Stimulated activated CD8-positive, alpha-beta memory T cell treated with anti-CD3 and anti-CD28 coated beads, Interleukin-15, amount 100 ng/mL, for 1 hour (primary cell): ENCODE measurements around the gene AKR1B15.
"Not testable (repeated sequence)": the region's sequence is repeated elsewhere in the genome, so short reads cannot be mapped to it uniquely, and the experiment has no call there.

ENCODE experiments used
- DNase-seq: peaks from one replicate; pipeline ENCODE4 v3.0.0-alpha.2; 2020; ENCODE audit warnings: low read depth

AKR1B15 gene

GRCh38 chr7:134548877-134549276 lies at the start of gene AKR1B15:
AKR1B15 (plus strand) TSS chr7:134549110; CDS start chr7:134564620, 15,510 bp downstream.
- no peak for DNase-seq

DNA sequence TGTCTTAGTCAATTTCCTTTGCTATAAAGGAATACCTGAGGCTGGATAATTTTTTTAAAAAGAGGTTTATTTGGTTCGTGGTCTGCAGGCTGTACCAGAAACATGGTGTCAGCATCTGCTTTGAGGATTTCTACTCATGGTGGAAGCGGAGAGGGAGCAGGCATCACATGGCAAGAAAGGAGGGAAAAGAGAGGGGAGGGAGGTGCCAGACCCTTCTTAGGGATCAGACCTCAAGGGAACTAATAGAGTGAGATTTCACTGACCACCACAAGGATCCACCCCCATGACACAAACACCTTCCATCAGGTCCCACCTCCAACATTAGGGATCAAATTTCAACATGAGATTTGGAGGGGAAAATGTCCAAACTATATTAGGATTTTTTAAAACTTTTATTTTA lies 48.5 kb upstream of the AKR1B15 start:
- DNase-seq = no peak

- no peak for DNase-seq
Measured at GRCh38 chr7:134500982-134501381, 47.9 kb upstream of the AKR1B15 start.

GRCh38 chr7:134502463-134503371 lies 46.2 kb upstream of the AKR1B15 start:
- DNase-seq = no peak

DNA sequence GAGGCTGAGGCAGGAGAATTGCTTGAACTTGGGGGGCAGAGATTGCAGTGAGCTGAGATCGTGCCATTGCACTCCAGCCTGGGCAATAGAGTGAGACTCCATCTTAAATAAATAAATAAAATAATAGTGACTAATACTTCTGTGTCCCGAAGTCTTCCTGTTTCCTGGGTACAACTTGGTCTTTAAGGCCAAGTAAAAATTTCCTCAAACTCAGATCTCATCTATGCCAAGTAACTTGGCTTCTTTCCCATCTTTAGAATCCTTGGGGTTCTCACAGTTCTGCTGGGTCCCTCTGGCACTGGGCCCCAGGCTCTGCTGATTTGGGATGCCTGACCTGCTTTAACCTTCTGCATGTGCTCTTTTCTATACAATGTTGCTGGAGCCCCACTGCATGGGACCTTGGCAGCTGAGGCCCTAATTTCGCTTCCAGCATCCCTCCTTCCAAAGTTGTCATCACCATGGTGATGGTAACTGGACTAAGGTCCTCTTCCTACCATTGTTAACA lies 44.2 kb upstream of the AKR1B15 start:
- DNase-seq = no peak

GRCh38 chr7:134505856-134506255 lies 43.1 kb upstream of the AKR1B15 start:
- DNase-seq = no peak

DNA sequence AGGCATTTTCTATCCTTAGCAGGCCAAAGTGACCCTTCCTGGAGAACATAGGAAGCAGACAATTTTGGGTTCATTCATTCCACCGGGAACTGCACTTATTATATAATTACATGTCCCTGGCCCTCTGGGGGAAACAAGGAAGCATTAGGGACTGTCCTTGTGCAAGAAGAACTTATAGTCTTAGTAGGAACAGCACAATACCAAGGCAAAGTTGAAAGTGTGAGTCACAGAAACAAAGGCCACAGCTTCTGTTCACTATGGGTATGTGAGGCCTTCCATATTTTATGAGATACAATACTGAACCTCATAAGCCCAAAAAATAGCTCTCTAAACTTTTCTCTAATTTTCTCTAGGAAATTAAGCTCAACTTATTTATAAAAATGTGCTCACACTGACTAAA lies 39.9 kb upstream of the AKR1B15 start:
- no peak for DNase-seq

- no peak for DNase-seq
Measured at GRCh38 chr7:134510646-134511045, 38.3 kb upstream of the AKR1B15 start.

DNA sequence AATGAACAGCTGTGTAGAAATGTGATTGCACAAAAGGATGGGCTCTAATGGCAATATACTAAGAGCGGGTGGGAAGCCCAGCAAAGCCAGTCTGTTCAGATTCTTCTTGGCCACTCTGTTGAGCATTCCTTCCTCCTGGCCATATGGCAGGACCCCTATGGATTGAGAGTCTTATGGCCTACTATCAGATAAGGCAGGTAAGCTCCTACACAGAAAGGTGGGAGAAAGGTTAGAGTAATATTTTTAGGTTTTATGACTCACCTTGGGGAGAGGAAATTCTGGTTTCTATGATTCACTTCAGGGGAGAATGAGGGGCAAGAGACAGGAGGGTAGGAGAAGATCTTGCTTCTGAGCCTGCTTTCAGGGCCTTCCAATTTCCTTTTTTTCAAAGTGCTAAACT lies 36.6 kb upstream of the AKR1B15 start:
- no peak for DNase-seq

DNA sequence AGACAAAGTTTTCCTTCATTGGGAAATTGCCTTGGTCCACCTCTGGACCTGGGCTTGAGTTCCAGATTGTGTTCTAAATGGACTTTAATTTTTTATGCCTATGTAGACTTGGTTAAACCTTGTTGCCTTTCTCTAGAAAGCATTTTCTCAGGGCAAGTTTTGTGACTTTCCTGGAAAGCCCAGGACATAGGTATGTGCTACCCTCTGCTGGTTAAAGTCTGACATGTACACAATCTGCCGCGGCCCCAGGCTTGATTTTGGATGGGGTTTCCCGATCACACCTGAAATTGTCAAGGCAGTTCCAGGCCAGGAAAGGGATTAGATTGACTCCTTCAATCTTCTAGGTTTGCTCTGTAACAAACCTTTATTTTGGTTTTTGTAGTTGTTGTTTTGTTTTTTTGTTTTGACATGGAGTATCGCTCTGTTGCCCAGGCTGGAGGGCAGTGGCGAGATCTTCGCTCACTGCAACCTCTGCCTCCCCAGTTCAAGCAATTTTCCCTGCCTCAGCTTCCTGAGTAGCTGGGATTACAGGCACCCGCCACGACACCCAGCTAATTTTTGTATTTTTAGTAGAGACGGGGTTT lies 35.6 kb upstream of the AKR1B15 start:
- DNase-seq = no peak

DNA sequence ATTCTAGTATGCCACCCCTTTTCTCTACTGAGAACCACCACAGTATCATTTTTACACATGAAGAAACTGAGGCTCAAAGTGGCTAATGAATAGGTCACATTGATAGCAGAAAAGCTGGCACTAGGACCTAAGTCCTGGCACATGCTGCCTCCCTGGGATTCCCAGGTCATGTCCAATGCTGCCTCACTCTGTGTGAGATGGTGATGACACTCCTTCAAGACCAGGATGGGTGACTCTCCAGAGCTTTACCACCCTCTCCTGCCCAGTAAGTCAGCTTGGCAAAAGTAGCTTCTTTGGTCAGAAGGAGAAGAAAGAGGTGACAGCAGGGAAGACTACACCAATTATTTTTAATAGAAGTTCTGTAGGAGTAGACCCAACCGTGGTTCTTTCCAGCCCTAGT lies 34.8 kb upstream of the AKR1B15 start:
- DNase-seq = no peak

GRCh38 chr7:134514663-134515062 lies 34.2 kb upstream of the AKR1B15 start:
- no peak for DNase-seq

GRCh38 chr7:134515569-134516468 lies 33.1 kb upstream of the AKR1B15 start:
- no peak for DNase-seq

GRCh38 chr7:134520130-134520529 lies 28.8 kb upstream of the AKR1B15 start:
- no peak for DNase-seq

GRCh38 chr7:134522601-134523000 lies 26.3 kb upstream of the AKR1B15 start:
- DNase-seq = no peak

DNA sequence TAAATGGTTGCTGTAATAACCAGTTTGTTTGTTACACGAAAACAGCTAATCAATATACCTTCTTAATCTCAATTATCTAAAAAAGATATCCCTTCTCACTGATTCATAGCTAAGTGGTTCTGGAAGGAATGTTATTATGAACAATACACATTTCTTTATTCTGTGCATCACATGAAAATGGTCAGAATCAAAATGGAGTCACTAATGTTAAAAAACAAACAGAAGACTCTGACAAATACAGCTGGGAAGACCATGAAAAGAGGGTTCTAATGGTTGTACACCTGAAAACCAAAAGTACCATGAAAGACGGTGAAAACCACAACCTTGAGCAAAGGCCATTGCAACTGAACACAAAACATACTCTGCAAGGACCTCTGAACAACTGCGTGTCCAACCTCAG lies 23.5 kb upstream of the AKR1B15 start:
- not testable (repeated sequence) for DNase-seq

DNA sequence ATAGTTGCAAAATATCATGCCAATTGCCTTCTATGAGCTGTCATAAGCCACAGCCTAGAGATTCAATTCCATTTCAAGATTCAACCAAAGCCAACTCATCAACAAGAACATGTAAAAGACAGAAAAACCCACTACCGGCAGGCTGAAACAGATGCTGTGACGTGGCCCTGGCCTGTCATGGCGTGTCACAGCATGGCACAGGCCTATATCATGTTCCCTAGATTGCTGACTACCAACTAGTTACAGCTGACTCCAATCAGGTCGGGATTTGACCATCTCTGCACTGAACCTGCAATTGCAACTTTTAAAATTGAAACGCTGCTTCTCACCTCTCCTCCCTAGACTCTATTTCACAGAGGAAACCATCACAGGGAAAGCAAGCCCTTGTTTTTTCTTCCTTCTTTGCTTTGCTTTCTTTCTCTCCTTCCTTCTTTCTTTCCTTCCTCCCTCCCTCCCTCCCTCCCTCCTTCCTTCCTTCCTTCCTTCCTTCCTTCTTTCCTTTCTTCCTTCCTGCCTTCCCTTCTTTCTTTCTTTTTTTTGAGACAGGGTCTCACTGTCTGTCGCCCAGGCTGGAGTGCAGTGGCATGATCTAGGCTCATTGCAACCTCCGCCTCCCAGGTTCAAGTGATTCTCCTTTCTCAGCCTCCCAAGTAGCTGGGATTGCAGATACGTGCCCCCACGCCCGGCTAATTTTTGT lies 22.2 kb upstream of the AKR1B15 start:
- DNase-seq = not testable (repeated sequence)

DNA sequence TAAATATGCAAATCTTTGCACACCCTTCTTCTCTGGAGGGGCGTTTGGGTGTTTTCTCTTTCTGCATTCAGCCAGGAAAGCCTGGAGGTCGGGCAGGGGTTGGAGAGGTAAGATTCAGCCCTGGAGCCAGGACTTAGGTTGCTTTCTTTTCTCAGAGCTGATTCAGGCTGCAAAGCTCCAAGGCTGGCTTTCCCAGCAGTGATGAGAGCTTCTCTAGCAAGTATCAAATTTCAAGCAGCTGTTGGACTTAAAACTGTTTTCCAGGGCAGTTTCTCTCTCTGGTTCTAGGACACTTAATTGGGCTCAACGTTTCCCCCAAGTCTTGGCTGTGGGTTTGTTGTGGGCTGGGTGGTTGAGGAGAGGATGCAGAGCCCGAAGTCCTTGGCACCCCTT lies 20.9 kb upstream of the AKR1B15 start:
- no peak for DNase-seq

DNA sequence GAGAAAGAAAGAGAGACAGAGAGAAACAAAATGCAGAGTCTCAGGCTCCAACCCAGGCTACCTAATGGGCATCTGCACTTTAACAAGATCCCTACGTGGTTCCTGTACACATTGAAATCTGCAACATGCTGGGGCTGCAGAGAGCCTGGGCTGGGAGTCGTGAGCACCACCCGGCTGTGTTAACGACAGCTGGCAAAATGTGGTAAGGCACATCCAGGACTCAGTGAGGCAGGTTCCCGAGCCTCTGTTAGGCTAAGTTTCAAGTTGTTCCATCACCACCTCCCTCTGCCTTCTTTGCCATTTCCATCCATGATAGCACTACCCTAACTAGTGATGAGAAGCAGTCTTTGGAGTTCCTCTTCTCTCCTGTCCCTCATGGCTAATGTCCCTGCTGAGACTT lies 20.2 kb upstream of the AKR1B15 start:
- DNase-seq = no peak

DNA sequence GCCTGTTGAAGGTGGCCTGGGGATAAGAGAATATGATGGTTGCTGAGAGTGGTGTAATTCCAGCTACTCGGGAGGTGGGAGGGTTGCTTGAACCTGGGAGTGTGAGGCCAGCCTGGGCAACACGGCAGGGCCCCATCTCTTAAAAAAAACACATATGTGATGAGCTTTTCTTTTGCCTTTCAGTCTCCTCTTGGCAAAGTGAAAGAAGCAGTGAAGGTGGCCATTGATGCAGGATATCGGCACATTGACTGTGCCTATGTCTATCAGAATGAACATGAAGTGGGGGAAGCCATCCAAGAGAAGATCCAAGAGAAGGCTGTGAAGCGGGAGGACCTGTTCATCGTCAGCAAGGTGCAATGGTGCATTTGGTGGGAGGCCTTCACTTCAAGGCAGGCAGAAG lies 18.4 kb upstream of the AKR1B15 start:
- DNase-seq = no peak

DNA sequence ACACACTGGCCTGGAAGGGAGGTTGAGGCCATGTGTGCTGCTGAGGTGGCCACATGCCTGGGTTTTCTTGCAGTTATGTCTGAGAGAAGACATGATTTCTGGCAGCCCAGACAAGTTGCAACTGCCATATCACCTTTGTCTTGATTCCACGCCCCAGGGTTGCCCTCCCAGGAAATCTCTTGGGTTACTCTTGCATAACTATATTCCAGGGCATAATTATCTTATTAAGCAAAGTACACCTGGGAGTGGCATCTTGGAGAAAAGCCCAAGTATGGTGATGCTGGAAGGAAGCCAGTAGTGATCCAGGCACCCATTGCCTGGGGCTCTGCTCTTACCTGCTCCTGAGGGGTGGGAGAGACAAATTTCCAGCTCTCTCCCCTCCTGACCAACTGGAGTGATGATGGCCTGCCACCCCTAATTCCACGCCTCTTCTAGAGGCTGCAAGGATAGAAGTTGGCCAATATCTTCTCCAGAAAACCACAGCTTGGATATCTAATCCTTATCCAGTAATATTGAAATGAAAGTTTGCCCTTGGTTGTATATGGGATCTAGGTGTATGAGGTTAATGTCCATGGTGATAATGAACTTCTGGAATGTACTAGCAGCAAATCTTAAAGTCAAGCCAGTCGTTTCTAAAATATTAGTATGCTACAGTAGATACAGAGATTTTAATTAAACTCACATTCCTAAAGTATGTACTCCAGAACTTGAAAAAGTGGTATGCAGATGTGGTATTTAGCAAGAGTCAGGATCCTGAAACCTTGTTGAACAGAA lies 16.5 kb upstream of the AKR1B15 start:
- DNase-seq = no peak
